K562 (cell line): Measurements from ENCODE around the gene GYPA. TPM values are rescaled to one million over a fixed set of nuclear protein-coding genes. Genes with fewer than 3 reads are reported as not detected.

Experiments used
- ATAC-seq: fragments of 200-7000 bp; cut with Tn5 transposase; 3 replicates; pipeline ENCODE4 v1.9.1; 2020; ENCODE audit warnings: moderate library complexity
- BruUV-seq: library from RNA; stranded (reverse); fragments of 400-500 nt; replicated peaks from 2 replicates; lab custom pipeline; 2021; lab: Mats Ljungman, UMichigan
- CTCF ChIA-PET: fragments of 300-600 bp; formaldehyde crosslinking; extraction: SDS; loops from one replicate; lab custom pipeline; 2021; ENCODE audit warnings: low intra/inter-chr PET ratio; lab: Yijun Ruan, JAX
- POLR2A ChIA-PET: fragments of 300-600, 350-650 bp; sonication (Branson Sonifier 250); formaldehyde crosslinking; extraction: SDS; loops from one replicate; lab custom pipeline; 2021; ENCODE audit warnings: antibody characterized with exemption, inconsistent platforms; lab: Yijun Ruan, JAX
- DNase-seq, 4 experiments: peaks; one replicate each; pipeline versions ENCODE4 v3.0.0 to v3.0.0-alpha.2; 2011 to 2018; ENCODE audit warnings: low spot score in 3 of 4, mixed read lengths in 3 of 4; ENCODE audit errors: extremely low read depth in 1 of 4
- FAIRE-seq: peaks from 2 replicates; lab custom pipeline; 2011; peaks lifted over from hg19 to GRCh38; lab: Jason Lieb, UNC
- H2AFZ ChIP-seq: 2 replicates; pipeline ENCODE4 v1.6.0; 2011; ENCODE audit warnings: low read depth, low read length, control low read depth, inconsistent platforms
- H3K27ac ChIP-seq: fragments of 200-600 bp; 3 replicates; pipeline ENCODE4 v1.8.0; 2011; ENCODE audit warnings: low read depth, mild to moderate bottlenecking, control low read depth, inconsistent platforms, low read length, moderate library complexity, mixed read lengths; ENCODE audit errors: extremely low read depth
- H3K27me3 ChIP-seq, 2 experiments: fragments of 300-600 bp in 1 of 2; 2 replicates in 1 of 2; 3 replicates in 1 of 2; pipeline versions ENCODE4 v1.6.0 to v1.8.0; 2011; ENCODE audit warnings: inconsistent platforms in 2 of 2, low read length in 2 of 2, mild to moderate bottlenecking in 1 of 2, mixed read lengths in 1 of 2, moderate library complexity in 1 of 2; ENCODE audit not compliant: control insufficient read depth in 2 of 2, insufficient read depth in 2 of 2
- H3K36me3 ChIP-seq: fragments of 300-600 bp; 3 replicates; pipeline ENCODE4 v1.8.0; 2011; ENCODE audit warnings: mild to moderate bottlenecking, low read length, inconsistent platforms; ENCODE audit not compliant: control insufficient read depth, insufficient read depth
- H3K4me1 ChIP-seq, 2 experiments: fragments of 200-600 bp in 1 of 2; replicated peaks in 1 of 2; 2 replicates in 1 of 2; 3 replicates in 1 of 2; pipeline versions ENCODE4 v1.5.1 to v1.8.0; 2011; ENCODE audit warnings: inconsistent platforms in 2 of 2, low read length in 2 of 2, mild to moderate bottlenecking in 1 of 2, mixed read lengths in 1 of 2, moderate library complexity in 1 of 2; ENCODE audit not compliant: control insufficient read depth in 2 of 2, insufficient read depth in 2 of 2
- H3K4me2 ChIP-seq: 2 replicates; pipeline ENCODE4 v1.6.1; 2011; ENCODE audit warnings: low read length, control low read depth, inconsistent platforms, mixed read lengths; ENCODE audit not compliant: insufficient read depth
- H3K4me3 ChIP-seq: fragments of 200-600 bp; sonication (generic), shearing (Covaris generic); 2 replicates; pipeline ENCODE4 v1.5.1; 2016; ENCODE audit warnings: control low read depth, inconsistent platforms
- H3K79me2 ChIP-seq: fragments of 200-600 bp; 3 replicates; pipeline ENCODE4 v1.8.0; 2011; ENCODE audit warnings: low read length, inconsistent platforms; ENCODE audit not compliant: control insufficient read depth, insufficient read depth
- H3K9ac ChIP-seq, 2 experiments: 2 replicates each; pipeline versions ENCODE4 v1.6.0 to v1.6.1; 2011; ENCODE audit warnings: low read depth in 2 of 2, low read length in 2 of 2, control low read depth in 1 of 2, inconsistent platforms in 1 of 2, mild to moderate bottlenecking in 1 of 2, mixed read lengths in 1 of 2; ENCODE audit not compliant: insufficient read depth in 1 of 2
- H3K9me1 ChIP-seq: one replicate; pipeline ENCODE4 v1.6.0; 2011; ENCODE audit warnings: inconsistent platforms, mild to moderate bottlenecking, low read length, moderate library complexity; ENCODE audit not compliant: control insufficient read depth, insufficient read depth
- H3K9me3 ChIP-seq: replicated peaks from 2 replicates; pipeline ENCODE4 v1.5.1; 2011; ENCODE audit warnings: low read depth, low read length, inconsistent platforms; ENCODE audit not compliant: control insufficient read depth, insufficient read depth
- H4K20me1 ChIP-seq: replicated peaks from 2 replicates; pipeline ENCODE4 v1.6.1; 2011; ENCODE audit warnings: low read length, inconsistent platforms, mixed read lengths; ENCODE audit not compliant: control insufficient read depth, insufficient read depth
- WGBS: fragments of 100-300 bp; shearing (Covaris generic); methylation state at CpG from one replicate; pipeline ENCODE4 v1.1.6; 2016; ENCODE audit warnings: low coverage, mixed read lengths; ENCODE audit not compliant: insufficient coverage; ENCODE audit errors: missing lambda C conversion rate; 5-methylcytosine and 5-hydroxymethylcytosine counted together
- in situ Hi-C: fragments of 300-500 bp; cut with MboI; formaldehyde crosslinking; loops from 4 replicates; pipeline ENCODE4 v1.15.0; 2018; ENCODE audit warnings: inconsistent platforms, mixed read lengths
- intact Hi-C: fragments of 100-400 bp; cut with micrococcal nuclease; formaldehyde crosslinking; loops from 2 replicates; pipeline ENCODE4 v1.14.2; 2022
- polyA plus RNA-seq, 8 experiments: library from polyadenylated mRNA; depleted of rRNA in 4 of 8; stranded (reverse) in 5 of 8; unstranded in 3 of 8; fragments of >200 nt; fragmentation: Nextera tagmentation in 2 of 8; fragmentation: Illumina TruSeq in 1 of 8; extraction: Ambion mirVana in 2 of 8; extraction: Trizol in 1 of 8; gene quantifications; 2 replicates each; pipeline versions ENCODE4 v1.2.1 to v1.2.3, GENCODE V29; 2011 to 2014; ENCODE audit warnings: inconsistent platforms in 1 of 8, missing spikeins in 1 of 8
- total RNA-seq, 7 experiments: library from RNA; depleted of rRNA in 6 of 7; stranded (reverse); fragments of >200 nt in 6 of 7; fragmentation: Illumina TruSeq in 2 of 7; extraction: Trizol in 2 of 7; gene quantifications; 2 replicates each; pipeline versions ENCODE4 v1.2.1 to v1.2.3, GENCODE V29; 2011 to 2021; ENCODE audit warnings: low replicate concordance in 1 of 7
- TF ChIP-seq, protein P1 (sequence below): fragments of 450-650 bp; IDR thresholded peaks from 2 replicates; pipeline ENCODE4 v1.7.1; 2018; ENCODE audit warnings: mild to moderate bottlenecking, low read depth; ENCODE audit not compliant: partially characterized antibody

GYPA gene
- total and polyA plus RNA-seq, 9 of the 15 experiments (the other 6 are each of a cell fraction or from before 2014, with no cell fraction given): 35.3 to 278 (median 122) TPM

GRCh38 chr4:144176476-144176875, 36.0 kb upstream of the GYPA start:
- H4K20me1 ChIP-seq: no peaks in the 10 kb centered on the region
- TF ChIP-seq, protein P1, sequence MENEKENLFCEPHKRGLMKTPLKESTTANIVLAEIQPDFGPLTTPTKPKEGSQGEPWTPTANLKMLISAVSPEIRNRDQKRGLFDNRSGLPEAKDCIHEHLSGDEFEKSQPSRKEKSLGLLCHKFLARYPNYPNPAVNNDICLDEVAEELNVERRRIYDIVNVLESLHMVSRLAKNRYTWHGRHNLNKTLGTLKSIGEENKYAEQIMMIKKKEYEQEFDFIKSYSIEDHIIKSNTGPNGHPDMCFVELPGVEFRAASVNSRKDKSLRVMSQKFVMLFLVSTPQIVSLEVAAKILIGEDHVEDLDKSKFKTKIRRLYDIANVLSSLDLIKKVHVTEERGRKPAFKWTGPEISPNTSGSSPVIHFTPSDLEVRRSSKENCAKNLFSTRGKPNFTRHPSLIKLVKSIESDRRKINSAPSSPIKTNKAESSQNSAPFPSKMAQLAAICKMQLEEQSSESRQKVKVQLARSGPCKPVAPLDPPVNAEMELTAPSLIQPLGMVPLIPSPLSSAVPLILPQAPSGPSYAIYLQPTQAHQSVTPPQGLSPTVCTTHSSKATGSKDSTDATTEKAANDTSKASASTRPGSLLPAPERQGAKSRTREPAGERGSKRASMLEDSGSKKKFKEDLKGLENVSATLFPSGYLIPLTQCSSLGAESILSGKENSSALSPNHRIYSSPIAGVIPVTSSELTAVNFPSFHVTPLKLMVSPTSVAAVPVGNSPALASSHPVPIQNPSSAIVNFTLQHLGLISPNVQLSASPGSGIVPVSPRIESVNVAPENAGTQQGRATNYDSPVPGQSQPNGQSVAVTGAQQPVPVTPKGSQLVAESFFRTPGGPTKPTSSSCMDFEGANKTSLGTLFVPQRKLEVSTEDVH: no peak
- H3K27me3 ChIP-seq: peaks cover 0 to 3% of the 10 kb centered on the region in 2 experiments; a peak in 1 of 5 replicates
- in situ Hi-C loops: loop anchor here (25.0 kb wide), 1 partner anchor 611 kb away; no protein-coding TSS in a partner anchor
- no peaks in the 10 kb centered on the region for H3K9me1 ChIP-seq
- no peaks in the 10 kb centered on the region for H3K9me3 ChIP-seq
- no peak overlapping the region for H3K27ac ChIP-seq
- intact Hi-C loops: loop anchor here (10.0 kb wide), 2 partner anchors 178 to 1438 kb away; partner anchors contain the start of gene MMAA
- ChIA-PET CTCF (no interaction called here), POLR2A (no interaction called here)
- no peak overlapping the region for H3K4me3 ChIP-seq
- DNase-seq (no peak), FAIRE-seq (no peak), ATAC-seq (no peak)
- no peaks in the 10 kb centered on the region for H3K79me2 ChIP-seq
- H2AFZ ChIP-seq: no peak overlapping the region
- no peak overlapping the region for H3K9ac ChIP-seq
- H3K36me3 ChIP-seq: no peaks in the 10 kb centered on the region
- H3K4me1 ChIP-seq: no peaks in the 10 kb centered on the region
- no peak overlapping the region for H3K4me2 ChIP-seq
- WGBS: 0% methylated on average over 1 of the region's 1 CpG
- BruUV-seq: no TSS peak
